Suppressor macrophage treated with lipopolysaccharide for 1 hour (primary cell): ENCODE data around the gene TMEM26.
A peak's percentile ranks its signal among the peaks of the same experiment; 100 is the strongest.

Experiments used
- DNase-seq, 3 donors: peaks; one replicate each; pipeline ENCODE4 v3.0.0-alpha.2; 2020 to 2022

Gene TMEM26

DNA sequence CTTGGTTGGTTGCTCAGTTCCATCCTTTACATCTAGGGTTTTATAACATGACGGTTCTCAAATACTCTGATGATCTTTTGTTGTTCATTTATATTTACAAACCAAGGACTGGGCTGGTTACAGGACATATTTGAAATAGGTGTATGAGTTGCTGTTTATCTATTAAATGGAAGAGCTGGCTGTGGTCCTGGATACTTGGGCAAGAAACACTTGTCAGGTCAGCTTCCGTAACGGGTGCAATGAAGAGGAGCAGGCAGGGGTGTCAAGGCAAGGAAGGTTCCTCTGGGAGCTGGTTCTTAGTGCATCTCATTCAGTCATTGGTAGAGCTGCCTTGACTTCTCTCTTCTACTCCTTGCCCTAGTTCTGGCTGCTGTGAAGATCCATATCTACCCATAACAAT is 4.8 kb upstream of the TMEM26 start:
- no peak for DNase-seq

DNA sequence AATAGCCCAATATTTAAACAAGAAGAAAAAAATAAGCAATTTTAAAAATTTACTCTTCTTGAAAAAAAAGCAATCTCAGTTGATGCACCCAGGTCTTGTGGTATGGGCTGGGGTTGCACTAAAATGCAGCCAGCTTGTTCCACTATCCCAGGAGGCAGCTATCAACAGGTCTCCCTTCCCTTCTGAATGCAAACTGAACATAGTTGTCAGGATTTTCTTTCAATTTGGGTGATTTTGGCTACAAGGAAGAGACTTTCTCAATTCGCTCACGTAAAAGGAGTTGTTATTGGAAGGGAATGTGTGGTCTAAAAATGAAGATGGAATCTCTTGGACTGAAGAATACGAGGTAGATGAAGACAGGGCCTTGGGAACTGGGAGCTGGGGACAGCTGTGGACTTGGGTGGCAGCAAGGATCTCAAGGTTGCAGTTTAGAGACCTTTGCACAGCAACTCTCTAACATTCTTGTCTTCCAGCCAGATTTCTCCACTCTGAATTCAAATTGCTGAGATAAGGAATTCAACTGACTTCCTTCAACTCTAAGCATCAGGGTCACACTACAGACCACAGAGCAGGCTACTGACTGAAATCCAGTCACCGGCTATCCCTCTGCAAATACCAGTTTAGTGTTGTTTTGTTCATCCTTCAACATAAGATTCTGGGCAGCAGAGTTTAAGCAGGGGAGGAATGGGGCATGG is 3.1 kb upstream of the TMEM26 start:
- DNase-seq = peak in 1 of 3 donors; percentile 17

DNA sequence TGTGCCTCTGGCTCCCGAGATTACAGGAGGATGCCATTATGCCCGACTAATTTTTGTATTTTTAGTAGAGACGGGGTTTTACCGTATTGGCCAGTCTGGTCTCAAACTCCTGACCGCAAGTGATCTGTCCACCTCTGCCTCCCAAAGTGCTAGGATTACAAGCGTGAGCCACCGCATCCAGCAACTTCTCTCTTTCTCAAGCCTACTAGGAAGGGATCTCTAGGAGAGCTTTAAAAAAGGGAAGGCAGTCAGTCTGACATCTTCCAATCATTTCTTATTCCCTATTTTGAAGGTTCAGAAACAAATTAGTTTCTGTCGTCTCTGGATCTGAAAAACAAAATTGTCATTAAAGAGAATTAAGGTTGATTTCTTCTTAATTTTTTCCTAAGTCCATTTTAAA is 2.5 kb upstream of the TMEM26 start:
- DNase-seq = peak; percentile 28 to 36 (median 34)

DNA sequence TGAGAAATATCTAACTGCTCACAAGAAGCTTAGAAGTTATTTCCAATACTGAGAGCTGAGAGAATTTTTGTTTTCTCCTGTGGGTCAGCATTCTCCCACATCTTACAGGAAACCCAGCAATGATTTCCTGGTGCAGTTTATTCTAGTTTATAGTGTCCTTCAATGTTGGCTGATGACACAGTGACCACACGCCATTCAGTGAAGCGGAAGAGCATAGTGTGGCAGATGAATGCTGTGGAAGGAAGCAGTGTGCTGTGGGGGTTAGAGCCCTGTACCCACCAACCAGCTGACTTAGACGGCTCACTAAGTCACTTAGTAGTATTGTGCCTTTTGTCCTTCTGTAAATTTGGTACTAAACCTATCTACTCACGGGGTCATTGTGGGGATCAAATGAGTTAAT is 1.4 kb upstream of the TMEM26 start:
- peak in 1 of 3 donors; percentile 29 for DNase-seq

DNA sequence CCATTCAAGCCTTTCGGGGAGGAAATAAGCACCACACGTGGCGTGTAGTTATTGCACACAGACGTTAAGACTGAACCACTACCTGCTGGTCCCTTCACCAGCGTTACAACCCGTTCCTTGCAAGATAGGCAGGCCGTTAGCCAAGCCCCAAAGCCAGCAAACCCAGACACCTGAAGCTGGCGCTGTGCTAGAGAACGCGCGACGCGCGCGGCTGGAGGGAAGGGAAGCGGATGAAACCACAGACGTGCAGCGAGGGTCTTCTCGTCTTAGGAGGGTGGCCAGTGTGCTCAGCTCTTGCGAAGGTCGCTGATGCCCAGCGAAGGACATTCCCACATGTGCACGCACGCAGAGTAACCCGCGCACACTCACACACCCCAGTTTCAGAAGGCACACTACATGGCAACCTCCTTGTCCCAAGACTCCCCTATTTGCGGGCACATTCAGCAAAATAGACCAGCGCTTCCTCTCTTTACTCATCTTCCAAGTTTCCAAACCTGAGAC is 980 bp downstream of the TMEM26 start:
- peak; percentile 22 to 45 (median 27) for DNase-seq

DNA sequence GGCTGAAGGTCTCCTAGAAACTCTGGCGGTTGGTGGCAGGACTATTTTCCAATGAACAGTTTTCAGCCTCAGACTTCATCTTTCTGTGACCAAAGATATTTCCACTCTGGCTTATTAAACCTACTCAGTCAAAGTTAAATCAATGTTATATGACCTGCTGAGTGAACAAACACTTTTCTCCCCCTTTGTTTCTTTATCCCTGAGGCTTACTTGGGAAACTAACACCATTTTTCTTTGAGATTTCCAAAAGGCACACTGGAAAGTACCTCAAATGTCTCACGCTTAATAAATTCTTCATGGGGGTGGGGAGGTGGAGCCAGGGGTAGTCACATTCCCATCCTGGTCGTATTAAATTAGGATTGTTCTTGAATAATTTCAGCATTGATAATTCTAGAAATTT is 1.8 kb downstream of the TMEM26 start:
- no peak for DNase-seq

DNA sequence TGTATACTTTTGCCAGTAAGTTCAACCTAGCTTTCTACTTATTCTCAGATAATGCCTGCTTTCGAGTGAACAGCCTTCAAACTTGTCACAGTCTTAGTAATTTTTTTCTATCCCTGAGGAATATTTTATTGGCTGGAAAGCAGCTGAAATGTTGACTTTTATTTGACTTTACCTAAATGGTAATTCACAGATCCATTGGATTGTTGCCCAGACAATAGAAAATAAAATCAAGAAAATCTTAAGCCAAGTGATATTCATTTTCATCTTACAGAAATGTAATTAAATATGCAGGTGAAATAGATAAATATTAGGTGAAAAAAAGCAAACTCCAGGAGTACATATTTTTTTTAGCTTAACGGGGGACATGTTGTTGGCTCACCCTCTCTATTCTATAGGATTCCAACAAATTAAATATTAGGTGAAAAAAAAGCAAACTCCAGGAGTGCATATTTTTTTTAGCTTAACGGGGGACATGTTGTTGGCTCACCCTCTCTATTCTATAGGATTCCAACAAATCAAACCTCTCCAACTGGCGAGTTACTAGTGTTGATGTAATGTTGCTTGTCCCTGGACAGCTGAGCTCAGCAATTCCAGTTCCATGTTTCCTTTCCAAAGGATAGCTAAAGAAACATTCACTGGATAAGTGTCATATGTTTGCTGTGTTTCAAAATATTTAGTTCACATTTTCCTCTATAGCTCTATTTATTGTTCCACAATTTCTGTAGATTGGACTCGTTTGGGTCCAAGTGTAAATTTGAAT is 4.2 kb downstream of the TMEM26 start:
- DNase-seq = peak in 1 of 3 donors; percentile 25

DNA sequence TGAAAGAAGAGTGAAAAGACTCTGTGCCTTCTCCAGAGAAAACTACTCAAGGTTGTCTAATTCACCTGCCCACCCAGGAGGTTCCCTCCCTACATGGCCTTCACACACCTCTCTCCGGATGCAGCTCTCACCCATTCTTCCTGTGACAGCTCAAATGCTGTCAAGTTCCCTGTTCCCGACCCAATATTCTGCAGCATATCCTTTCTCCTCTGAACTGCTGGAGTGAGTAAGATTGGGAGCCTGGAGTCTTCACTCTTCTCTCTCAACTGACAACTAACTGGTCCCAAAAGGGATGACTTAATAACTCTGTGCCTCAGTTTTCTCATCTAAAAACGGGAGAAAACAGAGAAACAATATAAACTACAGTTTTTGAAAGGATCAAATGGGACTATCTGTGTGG is 5.1 kb downstream of the TMEM26 start:
- no peak for DNase-seq

DNA sequence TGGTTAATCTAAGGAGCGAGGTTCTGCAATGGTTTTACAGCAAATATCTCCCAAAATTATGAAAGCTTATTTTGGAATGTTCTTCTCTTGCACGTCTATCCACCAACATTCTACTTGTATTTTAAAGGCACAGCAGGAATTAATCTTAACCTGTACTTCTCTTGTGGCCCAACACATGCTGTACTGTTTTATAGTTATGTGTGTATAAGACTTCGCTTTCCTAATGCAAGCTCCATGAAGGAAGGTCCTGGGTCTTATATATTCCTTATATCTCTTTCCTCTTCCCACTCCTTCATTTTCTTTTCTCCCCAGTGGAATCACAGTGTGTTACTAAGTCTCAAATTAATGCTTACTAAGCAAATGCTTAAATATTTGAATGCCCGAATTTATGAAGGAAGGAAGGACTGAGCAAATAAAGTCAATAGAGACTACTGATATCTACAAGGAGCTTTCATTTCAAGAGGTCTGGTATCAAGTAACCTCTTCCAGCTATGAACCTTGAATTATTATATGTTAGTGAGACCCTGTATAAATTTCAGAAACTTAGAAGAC is 14.0 kb downstream of the TMEM26 start:
- no peak for DNase-seq

DNA sequence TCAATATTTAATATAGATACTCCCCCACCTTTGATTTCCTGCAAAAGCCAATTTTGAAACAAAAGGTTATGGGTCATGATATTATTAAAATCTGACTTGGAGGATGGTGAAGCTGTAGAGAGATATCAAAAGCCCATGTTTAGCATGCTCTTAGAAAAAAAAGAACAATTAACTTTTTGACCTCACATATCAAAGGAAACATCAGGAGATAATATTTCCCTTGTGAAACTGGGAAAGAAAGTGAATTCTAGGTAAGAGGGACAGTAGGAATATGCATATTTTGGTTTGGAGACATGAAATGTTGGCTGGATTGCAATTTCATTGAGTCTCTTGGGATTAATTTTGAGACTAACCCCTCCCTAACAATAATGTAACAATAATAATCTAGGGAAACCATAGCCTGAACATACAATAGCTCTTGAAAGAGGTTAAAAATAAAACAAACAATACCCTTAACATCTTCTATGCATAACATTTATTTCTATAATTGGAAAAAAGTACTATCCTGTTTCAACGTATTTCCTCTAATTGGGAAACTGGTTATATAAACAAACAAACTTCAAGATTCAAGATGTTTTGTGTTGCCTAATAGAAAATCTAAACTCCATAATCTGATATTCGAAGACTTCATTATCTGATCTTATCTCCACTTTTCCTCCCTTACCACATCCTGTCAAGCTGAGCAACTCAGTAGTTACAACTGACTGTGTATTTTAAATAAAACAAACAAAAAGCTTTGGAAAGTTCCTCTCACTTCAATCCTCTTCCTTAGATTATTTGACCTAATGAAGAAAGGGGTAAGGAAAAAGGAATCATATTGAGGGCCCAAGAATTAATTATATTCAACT is 14.8 kb downstream of the TMEM26 start:
- DNase-seq = no peak

DNA sequence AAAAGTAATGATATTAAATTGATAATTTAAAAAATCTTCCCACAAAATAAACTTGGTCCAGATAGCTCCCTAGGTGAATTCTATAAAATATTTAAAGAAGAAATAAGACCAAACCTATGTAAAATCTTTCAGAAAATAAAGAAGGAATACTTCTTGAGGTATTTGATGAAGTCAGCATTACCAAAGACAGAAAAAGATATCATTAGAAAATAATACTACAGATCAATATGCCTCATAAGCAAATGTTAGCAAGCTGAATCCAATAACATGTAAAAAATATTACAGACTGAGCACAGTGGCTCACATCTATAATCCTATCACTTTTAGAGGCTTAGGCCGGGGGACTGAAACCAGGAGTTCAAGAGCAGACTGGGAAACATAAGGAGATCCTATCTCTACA is 30.0 kb downstream of the TMEM26 start:
- DNase-seq = no peak

DNA sequence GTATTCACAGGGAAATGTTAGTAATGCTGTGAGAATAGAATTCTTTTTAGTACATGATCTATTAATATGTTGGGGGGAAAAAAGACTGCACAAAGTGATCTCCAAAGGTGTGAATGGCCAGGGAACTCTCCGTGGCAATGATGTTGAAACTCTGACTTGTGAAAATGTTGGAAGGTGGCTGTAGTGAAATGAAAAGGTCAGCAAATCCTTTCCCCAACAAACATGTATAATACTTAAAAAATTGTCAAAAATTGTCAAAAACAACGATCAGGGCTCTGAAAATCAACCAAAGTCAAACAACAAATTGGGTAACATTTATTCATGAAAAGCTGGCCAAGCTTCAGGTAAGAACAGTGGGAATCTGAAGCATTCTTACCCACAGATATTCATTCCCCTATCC is 35.5 kb downstream of the TMEM26 start:
- DNase-seq = no peak

DNA sequence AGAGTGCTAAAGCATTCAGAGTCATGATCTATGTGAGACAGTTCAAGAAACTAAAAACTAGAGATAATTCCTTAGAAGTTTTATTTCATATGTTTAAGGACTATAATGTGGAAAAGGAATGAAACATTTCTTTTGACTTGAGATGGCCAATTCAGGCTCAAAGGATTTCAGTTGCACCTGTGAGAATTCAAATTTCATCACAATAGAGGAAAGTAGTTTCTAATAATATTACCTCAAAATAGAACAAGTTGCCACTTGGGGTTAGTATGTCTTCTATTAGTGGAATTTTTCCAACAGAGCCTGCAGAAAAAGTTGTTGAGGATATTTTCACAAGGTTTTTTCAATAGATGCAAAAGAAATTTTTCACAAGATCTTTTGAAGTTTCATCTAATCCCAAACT is 37.4 kb downstream of the TMEM26 start:
- no peak for DNase-seq

DNA sequence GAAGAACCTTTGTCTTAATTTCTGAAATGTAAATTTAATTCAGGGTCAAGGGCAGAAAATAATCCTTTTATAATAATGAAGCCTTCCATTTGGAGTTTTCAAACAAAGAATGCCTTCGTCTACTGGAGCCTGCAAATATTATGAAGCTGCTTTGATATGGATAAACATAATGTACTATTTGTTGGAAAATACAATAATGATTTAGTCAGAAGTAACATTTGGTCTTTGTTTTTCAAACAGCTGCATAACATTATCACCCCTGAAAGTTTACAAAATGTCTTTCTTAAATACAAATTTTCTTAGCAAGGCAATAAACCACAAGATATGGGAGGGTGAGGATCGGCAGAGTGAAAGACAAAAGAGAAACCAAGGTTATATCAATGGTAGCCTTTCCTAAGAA is 41.5 kb downstream of the TMEM26 start:
- no peak for DNase-seq

DNA sequence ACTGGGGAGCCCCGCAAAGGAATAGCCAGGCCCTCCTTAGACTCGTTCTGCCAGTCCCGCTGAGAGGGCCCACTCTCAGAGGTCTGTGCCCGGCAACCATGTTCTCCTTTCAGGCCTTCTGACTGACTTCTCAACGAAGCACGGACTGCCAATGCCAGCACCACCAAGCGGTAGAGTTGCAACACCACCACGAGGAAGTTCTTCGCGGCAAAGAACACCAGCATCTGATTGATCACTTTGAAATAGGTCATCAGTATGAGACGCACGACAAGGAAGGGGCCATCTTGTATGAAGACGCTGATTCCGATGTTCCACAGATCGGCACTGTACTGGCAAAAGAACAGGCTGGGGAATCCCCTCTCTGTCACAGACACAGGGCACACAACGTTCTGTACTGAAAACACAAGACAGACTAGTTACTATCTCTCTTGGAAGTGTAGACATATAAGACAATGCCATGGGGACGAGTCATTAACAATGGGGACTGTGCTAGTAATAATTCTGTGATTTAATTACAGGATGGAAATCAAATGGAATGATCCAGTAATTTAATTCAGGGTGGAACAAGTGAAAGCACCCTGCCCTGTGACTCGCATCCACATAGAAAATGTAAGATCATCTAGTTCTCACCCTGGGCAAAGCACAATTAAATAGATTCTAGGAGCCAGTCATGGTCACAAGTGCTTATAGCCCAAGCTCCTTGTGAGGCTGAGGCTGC is 42.7 kb downstream of the TMEM26 start:
- DNase-seq = no peak

DNA sequence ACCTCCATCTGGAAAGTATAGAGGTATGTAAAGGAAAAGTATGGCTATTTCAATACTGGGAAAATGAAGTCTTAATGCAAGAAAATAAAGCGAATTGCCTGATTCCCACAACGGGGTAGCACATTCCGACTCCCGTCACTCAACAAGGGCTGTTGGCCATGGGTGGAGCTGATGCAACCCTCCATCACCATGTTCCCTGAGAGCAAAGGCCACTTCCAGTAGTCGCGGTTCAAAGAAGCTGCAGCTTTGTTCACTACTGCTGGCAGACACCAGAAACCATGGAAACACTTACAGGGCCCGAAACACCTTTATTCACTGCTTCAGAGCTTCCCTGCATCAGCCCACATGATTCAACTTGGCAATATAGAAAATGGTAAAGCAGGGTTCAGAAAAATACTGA is 44.0 kb downstream of the TMEM26 start:
- no peak for DNase-seq

DNA sequence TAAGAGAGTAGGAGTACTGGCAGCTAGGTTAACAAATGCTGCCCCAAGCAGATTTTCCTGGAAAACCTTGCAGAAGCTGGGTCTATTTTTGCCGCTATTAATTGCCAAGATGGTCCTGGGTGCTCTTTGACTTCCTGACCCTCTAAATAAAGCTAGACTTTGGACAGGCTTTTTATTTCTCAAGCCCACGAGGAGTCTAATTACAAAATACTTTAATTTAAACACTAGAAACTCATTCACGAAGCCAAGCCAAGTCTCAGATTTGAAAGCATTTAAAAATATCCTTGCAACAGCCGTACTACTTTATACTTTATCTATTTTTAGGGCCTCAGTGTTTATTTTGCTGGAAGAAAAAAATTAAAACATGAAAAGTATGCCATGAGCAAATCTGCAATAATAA is 45.1 kb downstream of the TMEM26 start:
- DNase-seq = no peak

DNA sequence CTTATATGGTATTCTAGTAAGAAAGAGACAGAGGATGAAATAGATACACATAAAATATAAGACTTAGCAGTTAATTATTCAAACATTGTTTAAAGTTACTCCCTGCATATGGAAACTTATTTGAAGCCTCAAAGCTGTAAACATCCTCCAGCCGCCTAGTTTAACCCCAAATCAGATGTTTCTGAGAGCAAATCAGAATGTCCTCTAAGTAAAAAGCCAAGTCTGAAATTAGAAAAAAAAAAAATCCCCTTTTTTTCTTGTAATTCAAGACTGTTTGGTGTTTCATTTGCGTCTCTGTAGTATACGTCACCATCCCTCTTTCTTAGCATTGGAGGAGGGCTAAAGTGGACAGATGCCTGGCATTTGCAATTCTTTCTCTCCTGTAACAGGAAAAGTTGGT is 46.4 kb downstream of the TMEM26 start:
- no peak for DNase-seq

DNA sequence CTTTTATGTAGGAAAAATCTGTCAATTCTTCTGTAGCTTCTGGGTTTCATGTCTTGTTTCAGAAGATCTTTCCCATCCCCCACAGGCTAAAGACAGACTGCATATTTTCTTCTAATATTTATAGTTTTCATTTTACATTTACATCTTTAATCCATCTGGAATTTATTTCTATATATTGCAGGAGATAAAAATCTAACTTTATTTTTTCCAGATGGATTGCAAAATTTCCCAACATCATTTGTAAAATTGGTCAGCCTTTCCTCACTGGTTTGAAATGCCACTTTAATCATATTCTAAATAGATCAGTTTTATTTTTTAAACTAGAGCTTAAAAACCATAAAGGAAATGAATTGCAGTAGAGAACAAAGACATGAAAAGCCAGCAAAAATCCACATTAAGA is 46.9 kb downstream of the TMEM26 start:
- no peak for DNase-seq

DNA sequence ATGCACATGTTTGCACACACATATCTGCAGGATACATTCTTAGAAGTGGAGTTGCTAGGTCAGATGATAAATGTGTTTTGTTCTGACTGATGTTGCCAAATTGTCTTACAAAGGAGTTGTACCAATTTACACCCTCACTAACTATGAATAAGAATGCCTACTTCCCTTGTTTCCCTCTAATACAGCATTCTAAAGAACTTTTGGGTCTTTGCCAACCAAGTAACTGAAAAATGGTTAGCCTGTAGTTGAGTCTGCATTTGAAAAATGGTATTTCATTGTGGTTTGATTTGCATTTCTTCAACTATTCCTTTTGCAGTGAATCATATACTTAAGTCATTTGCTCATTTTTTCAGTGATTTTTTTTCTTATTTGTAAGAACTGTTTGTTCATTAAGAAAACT is 48.4 kb downstream of the TMEM26 start:
- DNase-seq = peak in 2 of 3 donors; percentile 52 to 61

DNA sequence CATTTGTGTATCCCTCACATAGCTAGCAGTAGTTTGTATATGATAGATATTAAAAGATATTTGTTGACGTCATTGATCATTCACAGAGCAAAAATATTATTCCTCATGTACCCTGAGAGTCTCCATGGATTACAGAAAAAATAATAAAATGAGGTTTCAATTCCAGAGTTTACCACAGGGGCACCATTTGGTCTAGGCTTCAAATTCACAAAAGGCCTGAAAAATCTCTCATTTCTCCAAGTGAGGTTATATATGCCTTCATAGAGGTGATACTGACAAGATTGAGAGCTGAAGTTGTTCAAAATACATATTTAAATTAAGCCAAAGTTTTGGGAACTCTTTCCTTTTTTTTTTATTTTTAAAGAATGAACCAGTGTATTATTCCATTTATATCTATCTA is 52.7 kb downstream of the TMEM26 start:
- DNase-seq = no peak

DNA sequence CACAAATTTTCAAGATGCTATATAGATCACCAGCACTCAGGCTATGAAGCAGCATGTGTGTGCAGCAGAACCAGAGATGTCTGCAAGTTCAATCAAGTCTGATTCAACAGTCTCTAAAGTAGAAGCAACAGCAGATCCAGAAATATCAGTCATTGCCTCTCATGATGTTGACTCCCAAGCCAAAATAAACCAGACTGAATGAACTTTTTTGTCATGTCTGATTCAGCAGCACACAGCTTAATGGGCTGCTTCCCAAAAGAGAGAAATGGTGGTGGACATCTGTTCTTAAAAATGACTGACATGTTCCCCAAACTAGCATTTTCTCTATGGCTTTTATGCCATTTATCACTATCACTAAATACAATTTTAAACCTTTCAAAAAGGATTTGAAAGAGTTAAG is 53.8 kb downstream of the TMEM26 start:
- DNase-seq = peak; percentile 19 to 65 (median 51)
